Lower leg skin (tissue), 3 donors: ENCODE results near the gene TRAM2.
"Not testable (repeated sequence)": the region's sequence is repeated elsewhere in the genome, so short reads cannot be mapped to it uniquely, and the experiment has no call there.

Source experiments
- POLR2A ChIP-seq, 2 donors: fragments of 450-650 bp; IDR thresholded peaks; one replicate each; pipeline ENCODE4 v1.6.1; 2016 to 2017; ENCODE audit warnings: antibody characterized with exemption in 2 of 2, mild to moderate bottlenecking in 1 of 2, moderate library complexity in 1 of 2
- TF ChIP-seq, protein P1 (sequence below), 3 donors: fragments of 450-650 bp; IDR thresholded peaks; one replicate each; pipeline ENCODE4 v1.5.1; 2016; ENCODE audit warnings: antibody characterized with exemption in 3 of 3, mild to moderate bottlenecking in 3 of 3, moderate library complexity in 2 of 3

DNA sequence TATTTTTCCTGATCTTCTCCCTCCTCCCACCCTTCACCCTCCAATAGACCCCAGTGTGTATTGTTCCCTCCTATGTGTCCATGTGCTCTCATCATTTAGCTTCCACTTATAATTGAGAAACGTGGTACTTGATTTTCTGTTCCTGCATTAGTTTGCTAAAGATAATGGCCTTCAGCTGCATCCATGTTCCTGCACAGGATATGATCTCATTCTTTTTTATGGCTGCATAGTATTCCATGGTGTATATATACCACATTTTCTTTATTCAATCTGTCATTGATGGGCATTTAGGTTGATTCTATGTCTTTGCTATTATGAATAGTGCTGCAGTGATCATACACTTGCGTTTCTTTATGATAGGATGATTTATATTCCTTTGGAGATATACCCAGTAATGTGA lies 115.7 kb downstream of the TRAM2 start:
- TF ChIP-seq, protein P1, sequence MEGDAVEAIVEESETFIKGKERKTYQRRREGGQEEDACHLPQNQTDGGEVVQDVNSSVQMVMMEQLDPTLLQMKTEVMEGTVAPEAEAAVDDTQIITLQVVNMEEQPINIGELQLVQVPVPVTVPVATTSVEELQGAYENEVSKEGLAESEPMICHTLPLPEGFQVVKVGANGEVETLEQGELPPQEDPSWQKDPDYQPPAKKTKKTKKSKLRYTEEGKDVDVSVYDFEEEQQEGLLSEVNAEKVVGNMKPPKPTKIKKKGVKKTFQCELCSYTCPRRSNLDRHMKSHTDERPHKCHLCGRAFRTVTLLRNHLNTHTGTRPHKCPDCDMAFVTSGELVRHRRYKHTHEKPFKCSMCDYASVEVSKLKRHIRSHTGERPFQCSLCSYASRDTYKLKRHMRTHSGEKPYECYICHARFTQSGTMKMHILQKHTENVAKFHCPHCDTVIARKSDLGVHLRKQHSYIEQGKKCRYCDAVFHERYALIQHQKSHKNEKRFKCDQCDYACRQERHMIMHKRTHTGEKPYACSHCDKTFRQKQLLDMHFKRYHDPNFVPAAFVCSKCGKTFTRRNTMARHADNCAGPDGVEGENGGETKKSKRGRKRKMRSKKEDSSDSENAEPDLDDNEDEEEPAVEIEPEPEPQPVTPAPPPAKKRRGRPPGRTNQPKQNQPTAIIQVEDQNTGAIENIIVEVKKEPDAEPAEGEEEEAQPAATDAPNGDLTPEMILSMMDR (IDR thresholded peaks at IDR 0.05): not testable (repeated sequence)
- TF ChIP-seq POLR2A (IDR thresholded peaks at IDR 0.05): not testable (repeated sequence)
